K562 (cell line): ENCODE results near the gene STAG2. TPM values are rescaled to one million over a fixed set of nuclear protein-coding genes. Genes with fewer than 3 reads are reported as not detected.

Source experiments
- AFF1 ChIP-seq, 2 experiments: fragments of 450-650 bp; IDR thresholded peaks; 2 replicates each; pipeline ENCODE4 v1.6.1; 2018; ENCODE audit warnings: mild to moderate bottlenecking in 2 of 2, low read depth in 1 of 2; ENCODE audit not compliant: partially characterized antibody in 2 of 2
- CAMTA2 ChIP-seq: fragments of 250-450 bp; sonication (Bioruptor Pico); conservative IDR thresholded peaks from 2 replicates; pipeline ENCODE4 v1.5.1; 2022
- CHD1 ChIP-seq: fragments of 200-600 bp; sonication (generic); IDR thresholded peaks from one replicate; pipeline ENCODE4 v1.6.1; 2012; ENCODE audit warnings: mild to moderate bottlenecking, moderate library complexity, low read length, inconsistent platforms
- CREM ChIP-seq: IDR thresholded peaks from 2 replicates; pipeline ENCODE4 v1.6.1; 2014; ENCODE audit warnings: antibody characterized with exemption, low read depth
- ETS1 ChIP-seq: conservative IDR thresholded peaks from 2 replicates; pipeline ENCODE4 v1.6.1; 2011; ENCODE audit warnings: low read depth, mild to moderate bottlenecking, low read length; ENCODE audit not compliant: control insufficient read depth
- HDAC3 ChIP-seq: fragments of 450-650 bp; IDR thresholded peaks from 2 replicates; pipeline ENCODE4 v1.6.1; 2018; ENCODE audit warnings: borderline replicate concordance, mild to moderate bottlenecking, moderate library complexity; ENCODE audit not compliant: partially characterized antibody
- RREB1 ChIP-seq: fragments of 250-450 bp; sonication (Bioruptor Pico); IDR thresholded peaks from 2 replicates; pipeline ENCODE4 v1.4.0; 2020
- SMAD3 ChIP-seq: fragments of 450-650 bp; formaldehyde crosslinking; conservative IDR thresholded peaks from 2 replicates; pipeline ENCODE4 v1.4.0; 2020; ENCODE audit warnings: mild to moderate bottlenecking
- TAF1 ChIP-seq: IDR thresholded peaks from 2 replicates; pipeline ENCODE4 v1.6.1; 2011; ENCODE audit warnings: mild to moderate bottlenecking, low read length, moderate library complexity; ENCODE audit not compliant: insufficient read depth, control insufficient read depth, severe bottlenecking; ENCODE audit errors: extremely low read depth
- ZBTB2 ChIP-seq: fragments of 450-650 bp; IDR thresholded peaks from 2 replicates; pipeline ENCODE4 v1.6.1; 2016; ENCODE audit warnings: antibody characterized with exemption
- ZBTB8A ChIP-seq: fragments of 450-650 bp; IDR thresholded peaks from 2 replicates; pipeline ENCODE4 v1.6.1; 2018; ENCODE audit warnings: mild to moderate bottlenecking, moderate library complexity; ENCODE audit not compliant: partially characterized antibody
- ZNF395 ChIP-seq: fragments of 200-800 bp; sonication (Bioruptor generic); IDR thresholded peaks from 2 replicates; pipeline ENCODE4 v1.6.1; 2017; ENCODE audit warnings: missing genetic modification characterization, missing compliant biosample characterization
- ZNF57 ChIP-seq: fragments of 450-650 bp; formaldehyde crosslinking; IDR thresholded peaks from 2 replicates; pipeline ENCODE4 v1.4.0; 2020; ENCODE audit warnings: mild to moderate bottlenecking, moderate library complexity
- polyA plus RNA-seq, 8 experiments: library from polyadenylated mRNA; depleted of rRNA in 4 of 8; stranded (reverse) in 5 of 8; unstranded in 3 of 8; fragments of >200 nt; fragmentation: Nextera tagmentation in 2 of 8; fragmentation: Illumina TruSeq in 1 of 8; extraction: Ambion mirVana in 2 of 8; extraction: Trizol in 1 of 8; gene quantifications; 2 replicates each; pipeline versions ENCODE4 v1.2.1 to v1.2.3, GENCODE V29; 2011 to 2014; ENCODE audit warnings: inconsistent platforms in 1 of 8, missing spikeins in 1 of 8
- total RNA-seq, 7 experiments: library from RNA; depleted of rRNA in 6 of 7; stranded (reverse); fragments of >200 nt in 6 of 7; fragmentation: Illumina TruSeq in 2 of 7; extraction: Trizol in 2 of 7; gene quantifications; 2 replicates each; pipeline versions ENCODE4 v1.2.1 to v1.2.3, GENCODE V29; 2011 to 2021; ENCODE audit warnings: low replicate concordance in 1 of 7

STAG2 gene
- total and polyA plus RNA-seq, 9 of the 15 experiments (the other 6 are each of a cell fraction or from before 2014, with no cell fraction given): 40.3 to 133 (median 90.1) TPM

- TF ChIP-seq AFF1 (IDR thresholded peaks at IDR 0.05; ENCODE audit: low read depth in 1 of 2, partially characterized antibody in 2 of 2) (peak in 1 of 2 experiments; percentile 40), CREM (no peak), ETS1 (no peak), HDAC3 (no peak), ZNF57 (CRISPR knock-in tag) (no peak), ZBTB8A (no peak), ZNF395 (CRISPR knock-in tag) (0 out of 2 replicates have a peak, but pooled peaks have one; percentile 7), ZBTB2 (no peak), RREB1 (CRISPR knock-in tag) (no peak), TAF1 (peak; percentile 33), CAMTA2 (CRISPR knock-in tag) (no peak), CHD1 (peak; percentile 78), SMAD3 (CRISPR knock-in tag) (no peak)
These were observed 531 bp downstream of the STAG2 start (continued) for GRCh38 chrX:123962006-123962467.
